H1 (cell line): ENCODE data around the gene RPSA. TPM values are rescaled to one million over a fixed set of nuclear protein-coding genes. Genes with fewer than 3 reads are reported as not detected.
A peak's percentile ranks its signal among the peaks of the same experiment; 100 is the strongest.

Experiments used
- CTCF ChIA-PET: fragments of 300-600 bp; sonication (Branson Sonifier 250); formaldehyde crosslinking; loops from one replicate; lab custom pipeline; 2021; ENCODE audit not compliant: partially characterized antibody; lab: Charles Lee
- POLR2A ChIA-PET: fragments of 300-600 bp; sonication (Branson Sonifier 250); formaldehyde crosslinking; loops from one replicate; lab custom pipeline; 2021; ENCODE audit warnings: inconsistent platforms; ENCODE audit not compliant: partially characterized antibody; lab: Charles Lee
- DNase-seq, 2 experiments: peaks; one replicate each; pipeline versions ENCODE4 v3.0.0 to v3.0.0-alpha.2; 2010 to 2022; ENCODE audit warnings: low spot score in 2 of 2, low read depth in 1 of 2, mixed read lengths in 1 of 2
- FAIRE-seq: peaks from 2 replicates; lab custom pipeline; 2011; peaks lifted over from hg19 to GRCh38; lab: Jason Lieb, UNC
- H2AFZ ChIP-seq: 2 replicates; pipeline ENCODE4 v1.8.1; 2012; ENCODE audit warnings: low read length, inconsistent platforms
- H2AK5ac ChIP-seq: 2 replicates; pipeline ENCODE4 v1.6.1; 2013; ENCODE audit warnings: low read depth, low read length
- H2BK120ac ChIP-seq: replicated peaks from 2 replicates; pipeline ENCODE3; 2013; ENCODE audit warnings: low read depth, low read length, inconsistent platforms
- H2BK12ac ChIP-seq: 2 replicates; pipeline ENCODE4 v1.6.1; 2013; ENCODE audit warnings: low read depth, low read length
- H2BK15ac ChIP-seq: 2 replicates; pipeline ENCODE4 v1.6.1; 2013; ENCODE audit warnings: low read length
- H2BK20ac ChIP-seq: 2 replicates; pipeline ENCODE4 v1.6.1; 2013; ENCODE audit warnings: low read length
- H2BK5ac ChIP-seq: 2 replicates; pipeline ENCODE4 v1.6.1; 2013; ENCODE audit warnings: low read depth, low read length
- H3K14ac ChIP-seq: 2 replicates; pipeline ENCODE4 v1.6.1; 2013; ENCODE audit warnings: inconsistent platforms; ENCODE audit not compliant: insufficient read length
- H3K18ac ChIP-seq: 2 replicates; pipeline ENCODE4 v1.6.1; 2013; ENCODE audit warnings: low read length; ENCODE audit errors: extremely low read depth
- H3K23ac ChIP-seq: 2 replicates; pipeline ENCODE4 v1.6.1; 2013; ENCODE audit warnings: inconsistent platforms; ENCODE audit not compliant: insufficient read length
- H3K23me2 ChIP-seq: 2 replicates; pipeline ENCODE4 v1.6.1; 2013; ENCODE audit warnings: low read depth, low read length
- H3K27ac ChIP-seq: 2 replicates; pipeline ENCODE4 v1.6.1; 2011; ENCODE audit warnings: low read depth, low read length, inconsistent platforms
- H3K27me3 ChIP-seq, 4 experiments: replicated peaks in 1 of 4; 1 replicate in 1 of 4; 2 replicates in 3 of 4; pipeline versions ENCODE4 v1.6.1 to v1.8.1; 2011 to 2013; ENCODE audit warnings: low read length in 3 of 4, mild to moderate bottlenecking in 3 of 4, inconsistent platforms in 2 of 4, mixed read lengths in 2 of 4, moderate library complexity in 1 of 4; ENCODE audit not compliant: control insufficient read depth in 3 of 4, insufficient read depth in 3 of 4; ENCODE audit errors: extremely low read depth in 1 of 4
- H3K36me3 ChIP-seq, 4 experiments: 2 replicates each; pipeline versions ENCODE4 v1.6.1 to v1.8.1; 2011 to 2013; ENCODE audit warnings: mild to moderate bottlenecking in 4 of 4, low read length in 3 of 4, moderate library complexity in 2 of 4, control low read depth in 1 of 4, inconsistent platforms in 1 of 4; ENCODE audit not compliant: insufficient read depth in 4 of 4, control insufficient read depth in 2 of 4
- H3K4ac ChIP-seq: replicated peaks from 2 replicates; pipeline ENCODE3; 2013; ENCODE audit warnings: low read length, low read depth, mixed read lengths, inconsistent platforms; ENCODE audit not compliant: insufficient read length
- H3K4me1 ChIP-seq, 4 experiments: replicated peaks in 1 of 4; 1 replicate in 1 of 4; 2 replicates in 3 of 4; pipeline versions ENCODE4 v1.6.1 to v1.8.1; 2011 to 2013; ENCODE audit warnings: low read length in 3 of 4, inconsistent platforms in 2 of 4, mixed read lengths in 1 of 4; ENCODE audit not compliant: insufficient read depth in 4 of 4, control insufficient read depth in 3 of 4
- H3K4me2 ChIP-seq, 2 experiments: 2 replicates each; pipeline versions ENCODE4 v1.6.1 to v1.8.1; 2011 to 2013; ENCODE audit warnings: low read depth in 2 of 2, low read length in 2 of 2, control low read depth in 1 of 2, inconsistent platforms in 1 of 2, mild to moderate bottlenecking in 1 of 2; ENCODE audit not compliant: insufficient read depth in 1 of 2
- H3K4me3 ChIP-seq, 4 experiments: fragments of 200-600, 300-600 bp in 1 of 4; sonication (generic), shearing (Covaris generic), sonication (Bioruptor Twin) in 1 of 4; 2 replicates each; pipeline versions ENCODE4 v1.5.1 to v1.8.1; 2011 to 2016; ENCODE audit warnings: low read length in 4 of 4, low read depth in 3 of 4, control low read depth in 2 of 4, inconsistent platforms in 2 of 4, mild to moderate bottlenecking in 2 of 4, mixed read lengths in 1 of 4, moderate library complexity in 1 of 4; ENCODE audit not compliant: insufficient read depth in 2 of 4; ENCODE audit errors: extremely low read depth in 1 of 4
- H3K56ac ChIP-seq: replicated peaks from 2 replicates; pipeline ENCODE3; 2013; ENCODE audit warnings: low read depth, mild to moderate bottlenecking, mixed read lengths, low read length, inconsistent platforms; ENCODE audit not compliant: insufficient read length
- H3K79me1 ChIP-seq: 2 replicates; pipeline ENCODE4 v1.6.1; 2013; ENCODE audit warnings: low read depth, low read length, control low read depth
- H3K79me2 ChIP-seq, 2 experiments: 2 replicates each; pipeline versions ENCODE4 v1.6.1 to v1.8.1; 2012 to 2013; ENCODE audit warnings: low read length in 2 of 2, mild to moderate bottlenecking in 2 of 2, inconsistent platforms in 1 of 2; ENCODE audit not compliant: insufficient read depth in 2 of 2, control insufficient read depth in 1 of 2
- H3K9ac ChIP-seq, 4 experiments: replicated peaks in 1 of 4; 1 replicate in 1 of 4; 2 replicates in 3 of 4; pipeline versions ENCODE4 v1.6.1 to v1.8.1; 2011 to 2013; ENCODE audit warnings: low read depth in 3 of 4, low read length in 3 of 4, control low read depth in 2 of 4, mild to moderate bottlenecking in 2 of 4, moderate library complexity in 2 of 4, inconsistent platforms in 1 of 4; ENCODE audit errors: extremely low read depth in 1 of 4
- H3K9me3 ChIP-seq, 2 experiments: 2 replicates each; pipeline versions ENCODE4 v1.6.1 to v1.8.1; 2012 to 2013; ENCODE audit warnings: mild to moderate bottlenecking in 2 of 2, moderate library complexity in 2 of 2, control low read depth in 1 of 2, inconsistent platforms in 1 of 2, low read depth in 1 of 2, low read length in 1 of 2, mixed read lengths in 1 of 2; ENCODE audit not compliant: insufficient read depth in 2 of 2
- H4K20me1 ChIP-seq, 2 experiments: replicated peaks in 1 of 2; 2 replicates each; pipeline versions ENCODE3 to v1.8.1; 2011 to 2013; ENCODE audit warnings: inconsistent platforms in 2 of 2, low read length in 2 of 2, mild to moderate bottlenecking in 1 of 2; ENCODE audit not compliant: insufficient read depth in 2 of 2, control insufficient read depth in 1 of 2
- H4K5ac ChIP-seq: 2 replicates; pipeline ENCODE4 v1.6.1; 2013; ENCODE audit warnings: low read length, low read depth, mixed read lengths, inconsistent platforms; ENCODE audit not compliant: insufficient read length
- H4K8ac ChIP-seq: 2 replicates; pipeline ENCODE4 v1.8.0; 2013; ENCODE audit warnings: mild to moderate bottlenecking, moderate library complexity, low read length, inconsistent platforms; ENCODE audit not compliant: insufficient read depth; ENCODE audit errors: extremely low read depth
- H4K91ac ChIP-seq: replicated peaks from 2 replicates; pipeline ENCODE3; 2013; ENCODE audit warnings: low read length, mixed read lengths, inconsistent platforms; ENCODE audit not compliant: insufficient read length
- BCL11A ChIP-seq, 2 experiments: IDR thresholded peaks; one replicate each; pipeline ENCODE4 v1.6.1; 2011; ENCODE audit warnings: low read depth in 2 of 2, low read length in 2 of 2, mild to moderate bottlenecking in 2 of 2
- POLR2A ChIP-seq, 2 experiments: IDR thresholded peaks; 1 replicate in 1 of 2; 2 replicates in 1 of 2; pipeline ENCODE4 v1.6.1; 2011; ENCODE audit warnings: low read depth in 2 of 2, low read length in 2 of 2, mild to moderate bottlenecking in 2 of 2; ENCODE audit errors: control extremely low read depth in 1 of 2
- POLR2AphosphoS5 ChIP-seq: IDR thresholded peaks from 2 replicates; pipeline ENCODE4 v1.6.1; 2011; ENCODE audit warnings: low read depth, low read length
- WGBS, 2 experiments: shearing (Covaris generic) in 1 of 2; methylation state at CpG; one replicate each; pipeline versions ENCODE4 v1.1.6 to v1.1.7; 2013 to 2015; ENCODE audit warnings: low lambda C conversion rate in 2 of 2, mixed read lengths in 2 of 2, inconsistent platforms in 1 of 2, low coverage in 1 of 2, missing lambda C conversion rate in 1 of 2; ENCODE audit not compliant: insufficient replicate concordance in 2 of 2, insufficient coverage in 1 of 2, insufficient read length in 1 of 2; ENCODE audit errors: extremely low coverage in 1 of 2, missing lambda C conversion rate in 1 of 2; 5-methylcytosine and 5-hydroxymethylcytosine counted together
- polyA plus RNA-seq, 7 experiments: library from polyadenylated mRNA; depleted of rRNA in 3 of 7; stranded (reverse) in 5 of 7; unstranded in 2 of 7; fragments of >200 nt in 5 of 7; fragments of 200-250 nt in 2 of 7; gene quantifications; 1 replicate in 5 of 7; 2 replicates in 1 of 7; 4 replicates in 1 of 7; pipeline versions ENCODE4 v1.2.1 to v1.2.3, GENCODE V29; 2011 to 2013; ENCODE audit warnings: missing spikeins in 2 of 7, mixed read lengths in 2 of 7
- total RNA-seq: library from RNA; stranded (reverse); fragmentation: NEBNext Ultra II Directional; extraction: Animal tissue kit (Norgen Biotek cat#: 25700); gene quantifications from 2 replicates; pipeline ENCODE4 v1.2.1, GENCODE V29; 2021

The RPSA gene
- total and polyA plus RNA-seq, 2 of the 8 experiments (the other 6 are each of a cell fraction or from before 2014, with no cell fraction given): 2,661 to 7,468 TPM

GRCh38 chr3:39408493-39409372 lies 2.2 kb downstream of the RPSA start:
- Histone ChIP-seq H3K79me2 (peaks cover 8 to 38% of the 10 kb centered on the region in 2 experiments; a peak in 3 of 4 replicates), H3K9ac (peak overlapping the region in 2 of 4 experiments; percentile 26 to 28; a peak in 1 of 7 replicates), H3K4me3 (peak overlapping the region in 2 of 4 experiments; percentile 68 to 83; a peak in 4 of 8 replicates), H2AFZ (no peak overlapping the region), H3K23me2 (peaks cover 9% of the 10 kb centered on the region), H3K9me3 (no peaks in the 10 kb centered on the region), H3K27me3 (no peaks in the 10 kb centered on the region), H2BK15ac (no peak overlapping the region; the same call in 1 of the 2 replicates), H3K14ac (no peak overlapping the region), H3K79me1 (0 out of 2 replicates have a peak, but pooled peaks cover 6% of the 10 kb centered on the region), H3K4me2 (peak overlapping the region; percentile 91 to 95), H4K8ac (no peak overlapping the region), H3K36me3 (peaks cover 35 to 68% (median 54%) of the 10 kb centered on the region in 4 experiments), H2AK5ac (no peak overlapping the region), H2BK20ac (no peak overlapping the region), H3K4me1 (peaks cover 10 to 14% (median 11%) of the 10 kb centered on the region in 4 experiments), H3K18ac (peak overlapping the region; percentile 26; the same call in 1 of the 2 replicates), H2BK120ac (no peak overlapping the region), H3K27ac (peak overlapping the region; percentile 51), H2BK5ac (peak overlapping the region; percentile 49; the same call in 1 of the 2 replicates), H4K5ac (no peak overlapping the region), H3K4ac (no peak overlapping the region), H2BK12ac (no peak overlapping the region), H4K20me1 (peaks cover 22% of the 10 kb centered on the region in 2 experiments), H3K23ac (no peak overlapping the region), H4K91ac (no peak overlapping the region), H3K56ac (no peak overlapping the region)
- ChIA-PET POLR2A (interaction anchor here (0.7 to 33.7 kb wide), 25 partner anchors 1 to 275 kb away, joined by 3 to 771 read pairs (median 5); partner anchors contain the start of genes RPSA and SLC25A38), CTCF (interaction anchor here (1.0 to 4.3 kb wide), 6 partner anchors 8 to 758 kb away, joined by 3 to 30 read pairs (median 6); no protein-coding TSS in a partner anchor)
- FAIRE-seq (no peak), DNase-seq (no peak)
- peak; percentile 6 to 78 for TF ChIP-seq POLR2A (IDR thresholded peaks at IDR 0.05; ENCODE audit: control extremely low read depth in 1 of 2, low read depth in 2 of 2, low read length in 2 of 2)
- TF ChIP-seq POLR2AphosphoS5: peak; percentile 17; the same call in 1 of the 2 replicates
- no peak for TF ChIP-seq BCL11A (IDR thresholded peaks at IDR 0.05; ENCODE audit: low read depth in 2 of 2, low read length in 2 of 2)
- 89% methylated on average over 16 of the region's 21 CpGs; no CpG with 5 or more reads in 1 of the 2 experiments for WGBS, 2 experiments
